Naive thymus-derived CD8-positive, alpha-beta T cell (primary cell): ENCODE data around the gene WNT1. TPM values are rescaled to one million over a fixed set of nuclear protein-coding genes. Genes with fewer than 3 reads are reported as not detected.

Source experiments
- ATAC-seq, 2 donors: fragments of 150-1000 bp; cut with Tn5 transposase in 1 of 2; sonication (Bioruptor Pico), chemical (Tn5 transposase) in 1 of 2; 1 replicate in 1 of 2; 2 replicates in 1 of 2; pipeline ENCODE4 v1.10.0; 2021; ENCODE audit warnings: mild to moderate bottlenecking in 2 of 2, moderate library complexity in 2 of 2
- POLR2A ChIA-PET: fragments of 350-600 bp; sonication (Branson Sonifier 250); formaldehyde crosslinking; loops from one replicate; lab custom pipeline; 2021; ENCODE audit warnings: antibody characterized with exemption; lab: Charles Lee
- DNase-seq, 10 donors: peaks; one replicate each; pipeline versions ENCODE4 v3.0.0 to v3.0.0-alpha.2; 2020 to 2022
- H3K27ac Mint-ChIP-seq, 10 donors: one replicate each; pipeline ENCODE4 v1.8.0; 2020 to 2022; ENCODE audit warnings: mild to moderate bottlenecking in 10 of 10, mixed read lengths in 10 of 10, moderate library complexity in 4 of 10, inconsistent platforms in 1 of 10
- H3K27me3 Mint-ChIP-seq, 5 donors: one replicate each; pipeline ENCODE4 v1.8.0; 2021 to 2022; ENCODE audit warnings: mixed read lengths in 5 of 5
- H3K36me3 Mint-ChIP-seq, 3 donors: one replicate each; pipeline ENCODE4 v1.8.0; 2020 to 2022; ENCODE audit warnings: mixed read lengths in 3 of 3, mild to moderate bottlenecking in 2 of 3, inconsistent platforms in 1 of 3
- H3K4me1 Mint-ChIP-seq, 4 donors: one replicate each; pipeline ENCODE4 v1.8.0; 2021 to 2022; ENCODE audit warnings: mixed read lengths in 4 of 4
- H3K4me3 Mint-ChIP-seq, 10 donors: one replicate each; pipeline ENCODE4 v1.8.0; 2020 to 2022; ENCODE audit warnings: mild to moderate bottlenecking in 10 of 10, mixed read lengths in 10 of 10, moderate library complexity in 6 of 10, inconsistent platforms in 1 of 10
- H3K9me3 Mint-ChIP-seq, 9 donors: one replicate each; pipeline ENCODE4 v1.8.0; 2020 to 2022; ENCODE audit warnings: mixed read lengths in 9 of 9, mild to moderate bottlenecking in 3 of 9, inconsistent platforms in 1 of 9, moderate library complexity in 1 of 9
- polyA plus RNA-seq, 3 donors: library from polyadenylated mRNA; unstranded; fragments of 300-500 nt; fragmentation: Illumina TruSeq; gene quantifications; one replicate each; pipeline ENCODE4 v1.2.3, GENCODE V29; 2021
- total RNA-seq, 8 experiments: library from RNA in 2 of 8; stranded (reverse) in 2 of 8; gene quantifications; one replicate each; pipeline ENCODE4 v1.2.3 and lab custom pipeline; 2021 to 2026

WNT1 gene
- under 1 TPM; 0.33 to 0.52 TPM for total RNA-seq
- 1 to 10 TPM in 1 of 3 donors, under 1 TPM in 2; 0.23 to 1.2 (median 0.49) TPM for polyA plus RNA-seq
- total RNA-seq (lab: John Stamatoyannopoulos, UW) = 0 to 2.5 (median 0.32) reads per million in 6 experiments

DNA sequence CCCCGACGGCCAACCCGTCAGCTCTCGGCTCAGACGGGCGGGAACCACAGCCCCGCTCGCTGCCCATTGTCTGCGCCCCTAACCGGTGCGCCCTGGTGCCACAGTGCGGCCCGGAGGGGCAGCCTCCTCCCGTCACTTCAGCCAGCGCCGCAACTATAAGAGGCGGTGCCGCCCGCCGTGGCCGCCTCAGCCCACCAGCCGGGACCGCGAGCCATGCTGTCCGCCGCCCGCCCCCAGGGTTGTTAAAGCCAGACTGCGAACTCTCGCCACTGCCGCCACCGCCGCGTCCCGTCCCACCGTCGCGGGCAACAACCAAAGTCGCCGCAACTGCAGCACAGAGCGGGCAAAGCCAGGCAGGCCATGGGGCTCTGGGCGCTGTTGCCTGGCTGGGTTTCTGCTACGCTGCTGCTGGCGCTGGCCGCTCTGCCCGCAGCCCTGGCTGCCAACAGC is at the start of gene WNT1:
Gene WNT1 (plus strand): TSS at position 32 of the 450 bp plus-strand sequence. CDS start 329 bp downstream, at position 361.
- POLR2A ChIA-PET = interaction anchor here (0.9 to 6.7 kb wide), 5 partner anchors 9 to 53 kb away, joined by 3 to 47 read pairs (median 18); partner anchors contain the start of genes ARF3, DDN, FKBP11 and WNT10B
- no peaks in the 10 kb centered on the region for H3K9me3 Mint-ChIP-seq
- H3K36me3 Mint-ChIP-seq = peaks cover 0 to 2% (median 0%) of the 10 kb centered on the region in 3 donors
- H3K27me3 Mint-ChIP-seq = peaks cover 5 to 31% (median 22%) of the 10 kb centered on the region in 5 donors
- peak within 1 kb of the TSS; percentile 77 to 93 (median 90) for H3K4me3 Mint-ChIP-seq
- peak within 1 kb of the TSS; percentile 53 to 95 (median 84) for H3K27ac Mint-ChIP-seq
- peaks cover 32 to 54% (median 48%) of the 10 kb centered on the region in 4 donors for H3K4me1 Mint-ChIP-seq
- ATAC-seq = peak in 1 of 2 donors; percentile 6
- DNase-seq = peak in 1 of 10 donors; percentile 50

DNA sequence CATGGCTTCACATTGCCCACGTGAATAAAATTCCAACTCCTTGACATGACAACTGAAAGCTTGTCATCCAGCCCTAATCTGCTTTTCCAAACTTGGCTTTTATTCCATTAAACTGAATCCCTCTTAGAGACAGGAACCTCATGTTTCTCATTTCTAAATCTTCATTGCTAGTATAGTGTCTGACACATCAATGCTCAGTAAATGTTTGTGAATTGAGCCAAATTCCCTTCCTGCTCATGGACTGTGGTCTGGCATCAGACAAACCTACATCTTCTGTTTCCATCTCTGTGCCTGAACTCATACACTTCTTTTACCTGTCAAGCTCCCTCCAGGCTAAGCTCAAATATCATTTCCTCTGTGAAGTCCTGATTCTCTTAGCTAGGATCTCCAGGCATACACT is 48.6 kb upstream of the WNT1 start:
- Mint-ChIP-seq H3K4me1 (peaks cover 21 to 42% (median 35%) of the 10 kb centered on the region in 4 donors), H3K9me3 (no peaks in the 10 kb centered on the region), H3K4me3 (no peak overlapping the region), H3K27me3 (no peaks in the 10 kb centered on the region), H3K27ac (peak overlapping the region in 8 of 10 donors; percentile 7 to 64 (median 53)), H3K36me3 (peaks cover 0 to 20% (median 10%) of the 10 kb centered on the region in 3 donors)
- DNase-seq = no peak
- POLR2A ChIA-PET = interaction anchor here (0.6 kb wide), 1 partner anchor 10 kb away, joined by 3 read pairs; no protein-coding TSS in a partner anchor
- no peak for ATAC-seq

DNA sequence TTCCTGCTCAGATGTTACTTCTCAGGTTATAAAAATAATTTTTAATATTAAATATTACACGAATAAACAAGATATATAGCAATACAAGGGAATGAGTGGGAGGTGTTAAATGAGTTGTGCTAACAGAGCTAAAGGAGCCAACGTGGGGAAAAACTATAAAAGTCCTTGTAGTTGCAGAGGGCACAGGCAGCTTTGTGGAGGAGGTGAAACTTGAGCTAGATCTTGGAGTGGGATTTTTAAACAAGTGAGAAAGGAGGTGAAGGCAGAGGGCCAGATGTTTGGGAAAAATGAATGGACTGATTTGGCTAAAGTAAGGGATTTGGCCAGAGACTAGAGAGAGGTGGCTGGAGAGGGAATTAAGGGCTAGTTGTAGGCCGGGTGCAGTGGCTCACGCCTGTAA is 47.6 kb upstream of the WNT1 start:
- POLR2A ChIA-PET = interaction anchor here (0.8 kb wide), 1 partner anchor 78 kb away, joined by 3 read pairs; the partner anchor contains the start of gene DDX23
- DNase-seq (no peak), ATAC-seq (no peak)
- Mint-ChIP-seq H3K27me3 (no peaks in the 10 kb centered on the region), H3K9me3 (no peaks in the 10 kb centered on the region), H3K27ac (peak overlapping the region in 2 of 10 donors; percentile 8 to 71), H3K4me3 (peak overlapping the region in 1 of 10 donors; percentile 39), H3K36me3 (peaks cover 0 to 20% (median 10%) of the 10 kb centered on the region in 3 donors), H3K4me1 (peaks cover 20 to 46% (median 36%) of the 10 kb centered on the region in 4 donors)

DNA sequence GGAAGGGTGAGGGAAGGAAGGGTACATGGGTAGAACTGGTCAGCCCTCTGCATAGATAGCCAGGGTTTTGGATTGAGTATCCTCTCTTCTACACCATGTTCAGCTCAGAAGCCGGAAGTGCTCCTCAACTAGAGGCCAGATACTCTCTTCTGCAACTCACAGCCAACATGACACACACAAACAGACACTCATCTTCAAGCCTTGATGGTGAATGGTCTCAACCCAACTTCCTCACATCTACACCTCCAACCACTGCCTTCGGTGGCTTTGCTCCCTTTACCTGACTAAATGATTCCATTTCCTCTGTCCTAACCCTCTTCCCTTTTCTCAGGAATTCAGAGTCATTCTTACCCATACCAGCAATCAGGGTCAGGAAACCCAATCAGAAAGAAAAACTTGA is 45.2 kb upstream of the WNT1 start:
- DNase-seq (no peak), ATAC-seq (no peak)
- H3K36me3 Mint-ChIP-seq = peaks cover 0 to 30% (median 11%) of the 10 kb centered on the region in 3 donors
- H3K4me1 Mint-ChIP-seq = peaks cover 22 to 44% (median 33%) of the 10 kb centered on the region in 4 donors
- POLR2A ChIA-PET = interaction anchor here (0.5 to 2.8 kb wide), 4 partner anchors 8 to 79 kb away, joined by 3 to 22 read pairs (median 6); partner anchors contain the start of gene FKBP11
- no peaks in the 10 kb centered on the region for H3K9me3 Mint-ChIP-seq
- peak overlapping the region in 9 of 10 donors; percentile 13 to 93 (median 73) for H3K27ac Mint-ChIP-seq
- H3K27me3 Mint-ChIP-seq = no peaks in the 10 kb centered on the region
- peak overlapping the region in 7 of 10 donors; percentile 5 to 79 (median 36) for H3K4me3 Mint-ChIP-seq

DNA sequence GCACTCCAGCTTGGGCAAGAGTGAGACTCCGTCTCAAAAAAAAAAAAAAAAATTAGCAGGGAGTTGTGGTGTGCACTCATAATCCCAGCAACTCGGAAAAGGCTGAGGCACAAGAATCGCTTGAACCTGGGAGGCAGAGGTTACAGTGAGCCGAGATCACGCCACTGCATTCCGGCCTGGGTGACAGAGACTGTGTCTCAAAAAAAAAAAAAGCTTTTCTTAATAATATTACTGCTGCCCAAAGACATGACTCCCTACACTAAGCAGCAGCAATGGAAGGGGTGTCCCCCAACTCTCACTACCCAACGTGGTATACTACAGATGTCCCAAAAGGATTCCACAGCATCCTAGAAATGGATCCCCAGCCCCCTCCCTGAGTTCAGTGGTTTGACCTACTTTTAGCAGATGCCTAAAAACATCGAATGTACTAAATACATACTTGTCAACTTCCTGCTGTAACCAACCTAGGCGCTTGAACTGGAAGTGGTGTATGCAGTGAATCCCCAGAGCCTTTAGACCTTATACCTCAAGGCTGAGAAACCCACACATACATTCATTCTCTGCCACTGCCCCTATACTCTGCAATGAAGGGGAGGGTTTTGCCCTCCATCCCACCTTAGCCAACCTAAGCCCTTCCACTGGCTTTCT is 44.3 kb upstream of the WNT1 start:
- POLR2A ChIA-PET = interaction anchor here (0.9 to 2.8 kb wide), 4 partner anchors 9 to 80 kb away, joined by 3 to 22 read pairs (median 7); partner anchors contain the start of gene FKBP11
- peaks cover 22 to 49% (median 33%) of the 10 kb centered on the region in 4 donors for H3K4me1 Mint-ChIP-seq
- no peaks in the 10 kb centered on the region for H3K27me3 Mint-ChIP-seq
- H3K27ac Mint-ChIP-seq = peak overlapping the region; percentile 80 to 95 (median 88)
- peaks cover 0 to 39% (median 11%) of the 10 kb centered on the region in 3 donors for H3K36me3 Mint-ChIP-seq
- no peaks in the 10 kb centered on the region for H3K9me3 Mint-ChIP-seq
- peak overlapping the region in 7 of 10 donors; percentile 24 to 79 (median 66) for H3K4me3 Mint-ChIP-seq
- DNase-seq (peak in 4 of 10 donors; percentile 10 to 59 (median 52)), ATAC-seq (peak; percentile 61 to 91)

DNA sequence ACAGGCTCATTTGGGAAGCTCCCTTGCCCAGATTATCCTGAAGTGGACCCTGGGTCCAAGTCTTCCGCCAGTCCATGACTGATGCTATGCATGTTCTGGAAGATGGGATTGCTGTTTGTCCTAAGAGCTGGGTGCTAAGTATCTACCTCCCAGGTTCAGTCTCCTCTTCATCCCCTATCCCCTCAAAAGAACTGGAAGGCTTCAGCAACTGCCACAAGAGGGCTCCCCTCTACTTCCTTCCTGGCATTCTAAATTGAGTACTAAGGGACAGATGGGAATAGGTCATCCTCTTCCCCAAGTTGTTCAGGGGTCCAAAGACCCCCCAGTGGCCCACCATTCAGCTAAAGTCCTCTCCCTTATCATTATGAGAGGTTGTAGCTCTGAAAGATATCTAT is 43.8 kb upstream of the WNT1 start:
- DNase-seq (no peak), ATAC-seq (no peak)
- Mint-ChIP-seq H3K9me3 (no peaks in the 10 kb centered on the region), H3K36me3 (peaks cover 0 to 44% (median 11%) of the 10 kb centered on the region in 3 donors), H3K4me3 (peak overlapping the region in 6 of 10 donors; percentile 24 to 79 (median 58)), H3K27ac (peak overlapping the region; percentile 80 to 95 (median 88)), H3K27me3 (no peaks in the 10 kb centered on the region), H3K4me1 (peaks cover 22 to 53% (median 33%) of the 10 kb centered on the region in 4 donors)
- POLR2A ChIA-PET = interaction anchor here (0.9 to 2.8 kb wide), 3 partner anchors 9 to 81 kb away, joined by 5 to 22 read pairs (median 9); partner anchors contain the start of gene FKBP11

DNA sequence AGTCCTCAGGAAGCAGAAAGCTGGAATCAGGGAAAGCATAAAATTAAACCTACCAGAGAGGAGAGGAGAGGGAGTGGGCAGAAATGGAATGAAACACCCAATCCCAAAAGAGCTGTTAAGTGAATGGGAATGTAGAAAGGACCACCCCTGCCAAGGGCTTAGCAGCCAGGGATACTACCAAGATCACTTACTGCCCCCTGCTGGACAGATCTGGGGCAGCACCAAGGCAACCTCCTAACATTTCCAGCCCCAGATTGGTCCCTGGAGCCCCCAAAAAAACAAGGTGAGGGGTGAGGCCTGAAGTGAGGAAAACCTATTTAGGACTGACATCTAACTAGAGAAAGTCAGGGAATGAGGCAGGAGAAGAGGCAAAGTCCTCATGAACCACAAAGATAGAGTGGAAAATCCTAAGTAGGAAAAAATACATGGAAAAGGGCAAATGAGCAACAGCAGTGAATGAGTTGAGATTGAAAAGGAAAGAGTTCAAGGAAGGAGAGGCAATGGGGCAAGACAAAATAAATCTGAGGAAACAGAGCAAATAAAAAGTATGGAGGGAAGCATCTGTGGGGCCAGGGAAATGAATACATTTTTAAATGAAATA is 41.6 kb upstream of the WNT1 start:
- H3K27me3 Mint-ChIP-seq = no peaks in the 10 kb centered on the region
- ATAC-seq = peak; percentile 68 to 84

DNA sequence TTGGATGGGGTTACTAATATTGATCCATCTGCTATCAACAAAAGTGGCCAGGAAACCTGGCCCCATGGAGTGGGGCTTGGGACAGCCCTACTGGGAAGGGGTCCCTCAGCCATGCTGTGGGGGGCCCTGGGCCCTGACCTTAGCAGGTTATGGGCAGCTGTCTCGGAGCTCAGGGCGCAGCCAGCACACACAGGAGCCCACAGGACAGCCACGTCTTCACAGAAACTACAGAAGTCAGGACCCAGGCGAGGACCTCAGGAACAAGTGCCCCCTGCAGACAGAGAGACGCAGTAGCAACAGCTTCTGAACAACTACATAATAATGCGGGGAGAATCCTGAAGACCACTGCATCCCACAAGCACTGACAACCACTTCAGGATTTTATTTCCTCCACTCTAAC is 41.0 kb upstream of the WNT1 start:
- POLR2A ChIA-PET = interaction anchor here (0.6 to 4.0 kb wide), 3 partner anchors 12 to 85 kb away, joined by 4 to 18 read pairs (median 14); partner anchors contain the start of genes DDX23 and FKBP11
- no peaks in the 10 kb centered on the region for H3K27me3 Mint-ChIP-seq
- no peaks in the 10 kb centered on the region for H3K9me3 Mint-ChIP-seq
- H3K36me3 Mint-ChIP-seq = peaks cover 0 to 51% (median 8%) of the 10 kb centered on the region in 3 donors
- ATAC-seq = no peak
- DNase-seq = no peak
- peak overlapping the region in 2 of 10 donors; percentile 3 to 7 for H3K4me3 Mint-ChIP-seq
- peaks cover 20 to 58% (median 32%) of the 10 kb centered on the region in 4 donors for H3K4me1 Mint-ChIP-seq
- H3K27ac Mint-ChIP-seq = peak overlapping the region in 8 of 10 donors; percentile 22 to 93 (median 62)

More for the DNA sequence above, 41.6 kb upstream of the WNT1 start:
- POLR2A ChIA-PET = interaction anchor here (0.6 to 4.0 kb wide), 5 partner anchors 10 to 84 kb away, joined by 3 to 18 read pairs (median 5); partner anchors contain the start of genes DDX23 and FKBP11
- Mint-ChIP-seq H3K36me3 (peaks cover 0 to 46% (median 8%) of the 10 kb centered on the region in 3 donors), H3K27ac (peak overlapping the region in 9 of 10 donors; percentile 59 to 93 (median 78)), H3K9me3 (no peaks in the 10 kb centered on the region), H3K4me3 (no peak overlapping the region), H3K4me1 (peaks cover 20 to 58% (median 32%) of the 10 kb centered on the region in 4 donors)
- DNase-seq = peak; percentile 73 to 91 (median 84)

DNA sequence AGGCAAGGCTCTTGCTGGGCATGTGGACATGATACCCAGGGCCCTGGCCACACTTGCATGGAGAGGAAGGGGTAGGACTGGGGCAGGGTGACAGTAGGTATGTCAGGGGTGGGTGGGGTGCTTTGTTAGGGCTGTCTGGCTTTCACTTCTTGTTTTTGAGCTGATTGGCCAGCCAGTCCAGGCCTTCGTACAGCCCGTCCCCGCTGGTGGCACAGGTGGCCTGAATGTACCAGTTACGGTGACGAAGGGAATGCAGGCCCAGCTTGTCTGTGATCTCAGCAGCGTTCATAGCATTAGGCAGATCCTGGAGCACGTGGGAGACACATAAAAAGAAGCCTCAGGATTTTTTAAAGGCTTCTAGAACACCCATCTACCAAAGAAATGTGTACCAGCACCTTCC is 39.3 kb upstream of the WNT1 start:
- peak overlapping the region in 2 of 10 donors; percentile 1 to 13 for H3K27ac Mint-ChIP-seq
- H3K4me3 Mint-ChIP-seq = no peak overlapping the region
- no peaks in the 10 kb centered on the region for H3K27me3 Mint-ChIP-seq

DNA sequence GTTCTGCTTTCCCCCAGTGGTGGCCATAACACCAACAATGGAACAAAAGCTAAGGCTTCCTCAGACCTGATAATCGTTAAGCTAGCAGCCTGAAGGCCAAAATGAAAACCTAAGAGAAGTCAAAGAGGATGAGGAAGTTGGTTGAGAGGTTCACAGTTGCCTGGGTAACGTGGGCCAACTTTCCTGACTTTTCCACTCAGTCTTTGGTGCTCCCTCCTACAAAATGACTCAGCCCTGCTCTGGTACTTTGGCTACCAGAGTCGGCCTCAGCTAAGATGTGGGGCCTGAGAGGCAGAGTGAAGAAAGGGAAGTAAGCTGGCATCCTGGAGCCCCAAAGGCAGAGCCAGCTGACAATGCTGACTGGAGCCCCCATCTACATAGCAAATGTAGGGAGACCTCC is 37.9 kb upstream of the WNT1 start:
- H3K9me3 Mint-ChIP-seq = no peaks in the 10 kb centered on the region
- no peaks in the 10 kb centered on the region for H3K27me3 Mint-ChIP-seq
- no peak overlapping the region for H3K4me3 Mint-ChIP-seq
- H3K36me3 Mint-ChIP-seq = peaks cover 0 to 51% (median 1%) of the 10 kb centered on the region in 3 donors
- no peak for DNase-seq
- POLR2A ChIA-PET = interaction anchor here (0.5 to 2.2 kb wide), 4 partner anchors 82 to 198 kb away, joined by 3 to 7 read pairs (median 4); partner anchors contain the start of gene DDX23
- peaks cover 15 to 38% (median 23%) of the 10 kb centered on the region in 4 donors for H3K4me1 Mint-ChIP-seq
- H3K27ac Mint-ChIP-seq = peak overlapping the region in 3 of 10 donors; percentile 25 to 53 (median 51)
- no peak for ATAC-seq

More for the DNA sequence above, 39.3 kb upstream of the WNT1 start:
- H3K4me1 Mint-ChIP-seq = peaks cover 15 to 44% (median 25%) of the 10 kb centered on the region in 4 donors
- H3K36me3 Mint-ChIP-seq = peaks cover 0 to 51% (median 1%) of the 10 kb centered on the region in 3 donors
- no peak for DNase-seq
- POLR2A ChIA-PET = interaction anchor here (1.0 to 4.0 kb wide), 4 partner anchors 14 to 86 kb away, joined by 3 to 18 read pairs (median 5); partner anchors contain the start of genes ARF3 and FKBP11
- no peak for ATAC-seq
- H3K9me3 Mint-ChIP-seq = no peaks in the 10 kb centered on the region

DNA sequence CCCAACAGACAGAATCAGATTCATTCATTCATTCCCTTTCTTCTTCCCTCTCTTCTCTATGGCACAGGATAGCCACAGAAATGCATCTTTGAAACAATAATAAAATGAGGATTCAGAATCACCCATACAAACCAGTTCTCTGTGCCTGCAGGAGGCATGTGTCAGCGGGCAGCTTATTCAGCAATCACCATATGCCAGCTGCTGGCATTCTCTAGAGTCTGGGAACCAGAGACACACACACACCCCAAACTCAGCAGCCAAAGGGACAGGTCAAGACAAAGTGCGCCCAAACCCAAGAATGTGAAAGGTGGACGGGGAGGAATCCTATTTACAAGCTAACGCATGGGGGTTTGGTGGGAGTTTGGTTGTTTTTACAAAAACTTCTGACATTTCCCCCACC is 34.9 kb upstream of the WNT1 start:
- H3K4me1 Mint-ChIP-seq = peaks cover 15 to 43% (median 31%) of the 10 kb centered on the region in 4 donors
- ATAC-seq (no peak), DNase-seq (no peak)
- H3K4me3 Mint-ChIP-seq = no peak overlapping the region
- no peaks in the 10 kb centered on the region for H3K27me3 Mint-ChIP-seq
- H3K27ac Mint-ChIP-seq = peak overlapping the region in 5 of 10 donors; percentile 1 to 37 (median 15)
- H3K9me3 Mint-ChIP-seq = no peaks in the 10 kb centered on the region
- POLR2A ChIA-PET = interaction anchor here (1.0 to 1.4 kb wide), 2 partner anchors 14 to 38 kb away, joined by 3 read pairs; partner anchors contain the start of gene ARF3
- H3K36me3 Mint-ChIP-seq = peaks cover 0 to 40% (median 2%) of the 10 kb centered on the region in 3 donors
